GM20000 (cell line): Measurements from ENCODE around the gene RAI2.

Source experiments
- DNase-seq: peaks from one replicate; pipeline ENCODE4 v3.0.0; 2012; ENCODE audit warnings: low spot score
- TF ChIP-seq, protein P1 (sequence below): IDR thresholded peaks from 2 replicates; pipeline ENCODE4 v1.5.1; 2012; ENCODE audit warnings: mild to moderate bottlenecking, control low read depth; ENCODE audit errors: extremely low read depth, missing control alignments

RAI2 gene

DNA sequence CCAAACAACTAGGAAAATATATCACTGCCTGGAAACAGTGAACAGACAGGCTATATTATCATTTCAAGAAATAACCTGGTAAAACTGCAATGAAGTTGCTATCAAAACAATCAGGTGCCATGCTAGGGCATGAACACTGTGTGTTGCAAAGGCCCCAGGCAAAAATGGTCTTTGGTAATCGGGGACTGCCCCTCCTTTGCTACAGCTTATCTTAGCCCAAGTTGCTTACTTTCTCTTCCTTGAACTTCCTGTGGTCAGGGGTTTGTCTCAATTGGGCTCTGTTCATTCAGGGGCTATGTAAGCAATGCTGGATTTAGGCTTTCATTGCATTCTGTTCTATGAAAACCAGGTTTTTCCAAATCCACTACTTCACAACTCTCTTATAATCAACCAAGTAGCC, 93.4 kb downstream of the RAI2 start:
- no peak for DNase-seq
- TF ChIP-seq, protein P1, sequence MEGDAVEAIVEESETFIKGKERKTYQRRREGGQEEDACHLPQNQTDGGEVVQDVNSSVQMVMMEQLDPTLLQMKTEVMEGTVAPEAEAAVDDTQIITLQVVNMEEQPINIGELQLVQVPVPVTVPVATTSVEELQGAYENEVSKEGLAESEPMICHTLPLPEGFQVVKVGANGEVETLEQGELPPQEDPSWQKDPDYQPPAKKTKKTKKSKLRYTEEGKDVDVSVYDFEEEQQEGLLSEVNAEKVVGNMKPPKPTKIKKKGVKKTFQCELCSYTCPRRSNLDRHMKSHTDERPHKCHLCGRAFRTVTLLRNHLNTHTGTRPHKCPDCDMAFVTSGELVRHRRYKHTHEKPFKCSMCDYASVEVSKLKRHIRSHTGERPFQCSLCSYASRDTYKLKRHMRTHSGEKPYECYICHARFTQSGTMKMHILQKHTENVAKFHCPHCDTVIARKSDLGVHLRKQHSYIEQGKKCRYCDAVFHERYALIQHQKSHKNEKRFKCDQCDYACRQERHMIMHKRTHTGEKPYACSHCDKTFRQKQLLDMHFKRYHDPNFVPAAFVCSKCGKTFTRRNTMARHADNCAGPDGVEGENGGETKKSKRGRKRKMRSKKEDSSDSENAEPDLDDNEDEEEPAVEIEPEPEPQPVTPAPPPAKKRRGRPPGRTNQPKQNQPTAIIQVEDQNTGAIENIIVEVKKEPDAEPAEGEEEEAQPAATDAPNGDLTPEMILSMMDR: no peak

DNA sequence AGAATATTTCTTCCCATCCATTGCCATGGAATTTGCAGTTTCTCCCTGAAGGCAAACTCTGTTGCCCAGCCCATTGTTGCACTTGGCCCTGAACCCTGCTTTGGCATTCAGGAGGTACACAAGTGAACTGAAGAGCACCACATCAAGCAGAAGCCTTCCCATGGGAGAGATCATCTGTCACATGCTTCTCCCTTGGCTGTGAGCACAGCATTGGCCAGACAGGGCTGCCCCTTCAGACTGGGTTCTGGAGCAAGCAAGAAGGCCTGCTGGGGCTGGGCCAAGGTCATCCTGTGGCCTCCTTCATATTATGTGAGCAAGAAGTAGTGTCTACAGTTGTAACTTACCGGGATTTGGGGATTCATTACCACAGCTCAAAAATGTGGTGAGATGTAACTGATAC, 101.1 kb downstream of the RAI2 start:
- TF ChIP-seq, protein P1: no peak
- no peak for DNase-seq

DNA sequence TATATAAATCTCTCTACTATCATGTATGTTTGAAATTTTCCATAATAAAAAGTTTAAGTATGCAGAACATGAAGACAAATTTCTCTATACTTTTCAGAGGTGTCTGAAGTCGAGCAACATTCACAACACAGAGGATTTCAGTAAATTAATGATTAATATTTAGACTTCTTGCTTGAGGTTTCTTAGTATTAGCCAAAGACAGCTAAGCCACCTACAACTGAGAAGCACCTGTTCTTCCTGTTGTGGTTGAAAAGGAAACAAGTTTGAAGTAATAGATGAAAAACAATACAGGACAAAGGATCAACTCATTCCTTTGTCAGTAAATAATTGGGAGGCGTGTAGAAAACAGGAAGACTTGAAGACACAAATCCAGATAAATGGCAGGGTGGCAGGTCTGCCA, 102.7 kb downstream of the RAI2 start:
- TF ChIP-seq, protein P1: no peak
- no peak for DNase-seq

DNA sequence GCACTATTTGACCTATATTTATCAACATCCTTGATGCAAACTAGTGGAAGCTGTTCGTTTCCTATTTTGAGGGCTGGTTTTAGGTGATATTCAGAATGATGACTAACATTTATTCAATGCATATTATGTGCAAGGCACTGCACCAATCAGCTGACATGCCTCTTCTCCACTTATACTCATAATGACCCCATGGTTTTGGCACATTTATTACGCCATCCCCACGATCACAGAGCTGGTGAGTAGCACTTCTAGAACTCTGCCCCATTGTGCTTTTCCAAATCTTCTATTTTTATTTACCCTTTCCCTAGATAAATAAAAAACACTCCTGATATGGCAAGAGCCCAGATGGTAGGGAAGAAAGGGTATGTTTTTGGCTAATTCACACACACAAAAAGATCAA, 110.7 kb downstream of the RAI2 start:
- no peak for DNase-seq
- TF ChIP-seq, protein P1: no peak
